Endodermal cell (in vitro differentiated cells): ENCODE results near the gene DOCK9. TPM values are rescaled to one million over a fixed set of nuclear protein-coding genes. Genes with fewer than 3 reads are reported as not detected.

Source experiments
- DNase-seq: peaks from one replicate; pipeline ENCODE4 v3.0.0-alpha.2; 2017
- H3K27ac ChIP-seq: 2 replicates; pipeline ENCODE4 v1.5.1; 2013; ENCODE audit warnings: mild to moderate bottlenecking, low read depth, low read length, moderate library complexity
- H3K27me3 ChIP-seq: 2 replicates; pipeline ENCODE4 v1.6.1; 2013; ENCODE audit warnings: mild to moderate bottlenecking, low read length, moderate library complexity; ENCODE audit not compliant: insufficient read depth, control insufficient read depth, poor library complexity, severe bottlenecking
- H3K36me3 ChIP-seq: 2 replicates; pipeline ENCODE4 v1.7.0; 2013; ENCODE audit warnings: mild to moderate bottlenecking, low read length, moderate library complexity; ENCODE audit not compliant: control insufficient read depth, insufficient read depth
- H3K4me1 ChIP-seq: one replicate; pipeline ENCODE4 v1.7.0; 2013; ENCODE audit warnings: low read length; ENCODE audit not compliant: control insufficient read depth, insufficient read depth
- H3K4me3 ChIP-seq: 2 replicates; pipeline ENCODE4 v1.5.1; 2013; ENCODE audit warnings: mild to moderate bottlenecking, low read length, moderate library complexity
- H3K9ac ChIP-seq: 2 replicates; pipeline ENCODE4 v1.6.1; 2013; ENCODE audit warnings: mild to moderate bottlenecking, low read length, moderate library complexity; ENCODE audit not compliant: poor library complexity, severe bottlenecking; ENCODE audit errors: extremely low read depth
- H3K9me3 ChIP-seq: 2 replicates; pipeline ENCODE4 v1.6.1; 2013; ENCODE audit warnings: mild to moderate bottlenecking, low read length, moderate library complexity; ENCODE audit not compliant: control insufficient read depth
- H3K27ac Mint-ChIP-seq: 2 replicates; pipeline ENCODE4 v1.8.0; 2020; ENCODE audit warnings: mixed read lengths
- H3K27me3 Mint-ChIP-seq: 2 replicates; pipeline ENCODE4 v1.8.0; 2021; ENCODE audit warnings: mild to moderate bottlenecking, mixed read lengths; ENCODE audit not compliant: insufficient read depth
- H3K36me3 Mint-ChIP-seq: 2 replicates; pipeline ENCODE4 v1.8.0; 2020; ENCODE audit warnings: low read depth, mixed read lengths
- H3K4me1 Mint-ChIP-seq: 2 replicates; pipeline ENCODE4 v1.8.0; 2020; ENCODE audit warnings: mixed read lengths
- H3K4me3 Mint-ChIP-seq: 2 replicates; pipeline ENCODE4 v1.8.0; 2020; ENCODE audit warnings: mild to moderate bottlenecking, moderate library complexity, mixed read lengths
- H3K9me3 Mint-ChIP-seq: 2 replicates; pipeline ENCODE4 v1.8.0; 2020; ENCODE audit warnings: mild to moderate bottlenecking, mixed read lengths
- WGBS, 2 experiments: methylation state at CpG; one replicate each; pipeline versions ENCODE4 v1.1.5 to v1.1.7; 2013; ENCODE audit warnings: missing lambda C conversion rate in 2 of 2, mixed read lengths in 1 of 2; ENCODE audit not compliant: insufficient coverage in 1 of 2, insufficient read length in 1 of 2; 5-methylcytosine and 5-hydroxymethylcytosine counted together
- total RNA-seq, 2 donors: library from RNA; stranded (reverse); fragmentation: NEBNext Ultra II Directional in 1 of 2; extraction: Animal tissue kit (Norgen Biotek cat#: 25700) in 1 of 2; gene quantifications; 2 replicates in 1 of 2; 3 replicates in 1 of 2; pipeline ENCODE4 v1.2.1, GENCODE V29; 2021
- TF ChIP-seq, protein P1 (sequence below): fragments of 200-600 bp; sonication (generic); conservative IDR thresholded peaks from 2 replicates; pipeline ENCODE4 v1.5.0; 2021; ENCODE audit warnings: antibody characterized with exemption, mild to moderate bottlenecking

The DOCK9 gene
- total RNA-seq, 2 donors from 2014 or later = 15.6 to 22.5 TPM

DNA sequence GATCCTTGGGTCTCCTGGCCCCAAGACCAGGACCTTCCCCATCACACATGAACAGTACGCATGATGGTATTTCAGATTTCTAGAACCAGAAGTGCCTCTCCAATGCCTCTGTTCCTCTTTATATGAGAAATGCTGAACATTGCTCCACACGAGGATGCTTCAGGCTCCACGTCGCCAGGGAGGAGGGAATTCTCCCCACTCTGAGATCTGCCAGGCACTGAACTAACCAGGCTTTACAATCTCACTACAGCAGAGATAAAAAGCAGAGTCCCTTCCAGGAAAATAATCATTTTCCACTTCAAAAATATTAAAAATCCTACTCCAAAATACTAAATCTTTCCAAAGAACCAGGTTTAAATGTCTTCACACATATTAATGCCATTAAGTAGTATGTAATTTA is 10.4 kb downstream of the DOCK9 start:
- Mint-ChIP-seq H3K36me3 (no peaks in the 10 kb centered on the region), H3K27me3 (no peaks in the 10 kb centered on the region), H3K4me1 (peaks cover 3% of the 10 kb centered on the region), H3K27ac (no peak overlapping the region), H3K9me3 (peaks cover 1% of the 10 kb centered on the region), H3K4me3 (no peak overlapping the region)
- no peaks in the 10 kb centered on the region for H3K4me1 ChIP-seq
- 87 to 93% methylated on average over 3 to 4 of the region's 4 CpGs for WGBS, 2 experiments
- H3K9ac ChIP-seq = no peak overlapping the region
- H3K27me3 ChIP-seq = no peaks in the 10 kb centered on the region
- DNase-seq = no peak
- H3K36me3 ChIP-seq = no peaks in the 10 kb centered on the region
- TF ChIP-seq, protein P1, sequence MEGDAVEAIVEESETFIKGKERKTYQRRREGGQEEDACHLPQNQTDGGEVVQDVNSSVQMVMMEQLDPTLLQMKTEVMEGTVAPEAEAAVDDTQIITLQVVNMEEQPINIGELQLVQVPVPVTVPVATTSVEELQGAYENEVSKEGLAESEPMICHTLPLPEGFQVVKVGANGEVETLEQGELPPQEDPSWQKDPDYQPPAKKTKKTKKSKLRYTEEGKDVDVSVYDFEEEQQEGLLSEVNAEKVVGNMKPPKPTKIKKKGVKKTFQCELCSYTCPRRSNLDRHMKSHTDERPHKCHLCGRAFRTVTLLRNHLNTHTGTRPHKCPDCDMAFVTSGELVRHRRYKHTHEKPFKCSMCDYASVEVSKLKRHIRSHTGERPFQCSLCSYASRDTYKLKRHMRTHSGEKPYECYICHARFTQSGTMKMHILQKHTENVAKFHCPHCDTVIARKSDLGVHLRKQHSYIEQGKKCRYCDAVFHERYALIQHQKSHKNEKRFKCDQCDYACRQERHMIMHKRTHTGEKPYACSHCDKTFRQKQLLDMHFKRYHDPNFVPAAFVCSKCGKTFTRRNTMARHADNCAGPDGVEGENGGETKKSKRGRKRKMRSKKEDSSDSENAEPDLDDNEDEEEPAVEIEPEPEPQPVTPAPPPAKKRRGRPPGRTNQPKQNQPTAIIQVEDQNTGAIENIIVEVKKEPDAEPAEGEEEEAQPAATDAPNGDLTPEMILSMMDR = no peak
- no peak overlapping the region for H3K4me3 ChIP-seq
- no peaks in the 10 kb centered on the region for H3K9me3 ChIP-seq
- no peak overlapping the region for H3K27ac ChIP-seq

DNA sequence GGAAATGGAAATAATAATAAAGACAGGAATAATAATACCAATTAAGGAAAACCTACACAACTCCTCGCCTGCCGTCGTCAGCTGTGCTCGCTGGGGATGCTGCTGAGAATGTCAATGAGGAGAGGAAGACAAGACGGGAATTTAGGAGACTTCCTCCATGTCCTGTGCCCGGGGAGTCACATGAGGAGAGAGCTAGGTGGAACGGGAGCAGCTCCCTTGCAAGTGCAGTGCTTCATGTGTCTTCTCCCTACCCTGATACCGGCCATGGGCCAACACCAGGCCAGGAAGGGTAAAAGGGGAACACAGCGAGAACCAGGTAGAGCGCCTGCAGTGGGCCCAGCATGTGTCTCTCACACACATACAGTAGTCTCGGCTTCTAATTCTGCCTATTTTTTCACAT is 11.8 kb downstream of the DOCK9 start:
- Mint-ChIP-seq H3K27ac (no peak overlapping the region), H3K27me3 (no peaks in the 10 kb centered on the region), H3K36me3 (no peaks in the 10 kb centered on the region), H3K4me1 (no peaks in the 10 kb centered on the region), H3K4me3 (no peak overlapping the region), H3K9me3 (peaks cover 1% of the 10 kb centered on the region)
- WGBS, 2 experiments = 91 to 92% methylated on average over 7 to 10 of the region's 11 CpGs
- TF ChIP-seq, protein P1 = no peak
- no peaks in the 10 kb centered on the region for H3K9me3 ChIP-seq
- no peak overlapping the region for H3K9ac ChIP-seq
- no peaks in the 10 kb centered on the region for H3K36me3 ChIP-seq
- H3K27ac ChIP-seq = no peak overlapping the region
- H3K4me1 ChIP-seq = no peaks in the 10 kb centered on the region
- no peak for DNase-seq
- H3K4me3 ChIP-seq = no peak overlapping the region
- no peaks in the 10 kb centered on the region for H3K27me3 ChIP-seq

DNA sequence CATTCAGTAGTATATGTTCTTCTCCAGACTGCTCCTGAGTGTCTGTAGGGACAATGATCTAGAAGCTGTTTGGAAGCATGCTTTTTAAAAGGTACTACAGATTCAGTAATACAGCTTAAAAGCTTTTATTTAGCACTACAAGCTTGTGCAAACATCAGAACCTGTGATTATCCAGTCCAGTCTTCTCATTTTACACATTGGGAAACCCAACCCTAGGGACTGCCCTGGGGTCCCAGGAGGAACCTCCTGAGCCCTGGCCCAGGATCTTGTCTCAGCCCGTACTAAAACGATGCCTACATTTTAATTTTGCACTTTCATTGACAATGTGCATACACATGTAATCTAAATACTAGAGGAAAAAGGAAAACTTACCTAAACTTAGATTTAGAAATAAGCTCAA is 12.5 kb downstream of the DOCK9 start:
- Histone ChIP-seq H3K4me1 (no peaks in the 10 kb centered on the region), H3K36me3 (no peaks in the 10 kb centered on the region), H3K9me3 (no peaks in the 10 kb centered on the region), H3K27me3 (no peaks in the 10 kb centered on the region), H3K4me3 (no peak overlapping the region), H3K9ac (no peak overlapping the region), H3K27ac (no peak overlapping the region)
- DNase-seq = no peak
- no peaks in the 10 kb centered on the region for H3K4me1 Mint-ChIP-seq
- TF ChIP-seq, protein P1 = no peak
- no peak overlapping the region for H3K4me3 Mint-ChIP-seq
- no peaks in the 10 kb centered on the region for H3K27me3 Mint-ChIP-seq
- no peaks in the 10 kb centered on the region for H3K36me3 Mint-ChIP-seq
- peaks cover 1% of the 10 kb centered on the region for H3K9me3 Mint-ChIP-seq
- 84% methylated on average over 2 of the region's 2 CpGs; no CpG with 5 or more reads in 1 of the 2 experiments for WGBS, 2 experiments
- H3K27ac Mint-ChIP-seq = no peak overlapping the region
